Body of pancreas (tissue), 4 donors: ENCODE measurements around the gene CDK4. TPM values are rescaled to one million over a fixed set of nuclear protein-coding genes. Genes with fewer than 3 reads are reported as not detected.
A peak's percentile ranks its signal among the peaks of the same experiment; 100 is the strongest.

ENCODE experiments used
- ATAC-seq: fragments of 150-250 bp; one replicate; pipeline ENCODE4 v1.9.1; 2016
- DNase-seq, 4 donors: peaks; one replicate each; pipeline ENCODE4 v3.0.0-alpha.2; 2019
- H3K27ac ChIP-seq, 4 donors: fragments of 200-600 bp; sonication (generic); 1 replicate in 3 of 4; 2 replicates in 1 of 4; pipeline versions ENCODE4 v1.5.1 to v1.6.1; 2016 to 2019; ENCODE audit warnings: mild to moderate bottlenecking in 1 of 4, mixed read lengths in 1 of 4, moderate library complexity in 1 of 4
- H3K27me3 ChIP-seq, 2 donors: fragments of 200-600 bp; sonication (generic); one replicate each; pipeline ENCODE4 v1.6.0; 2016; ENCODE audit warnings: mild to moderate bottlenecking in 1 of 2
- H3K36me3 ChIP-seq, 2 donors: fragments of 200-600 bp; sonication (generic); replicated peaks in 1 of 2; 2 replicates each; pipeline ENCODE4 v1.5.1; 2016; ENCODE audit warnings: low read depth in 2 of 2; ENCODE audit not compliant: insufficient read depth in 1 of 2
- H3K4me1 ChIP-seq: fragments of 200-600 bp; sonication (generic); one replicate; pipeline ENCODE4 v1.6.0; 2016
- H3K4me3 ChIP-seq, 2 donors: fragments of 200-600 bp; sonication (generic); 1 replicate in 1 of 2; 2 replicates in 1 of 2; pipeline ENCODE4 v1.5.1; 2016 to 2019
- H3K9me3 ChIP-seq, 3 donors: fragments of 200-600 bp; sonication (generic); 1 replicate in 2 of 3; 2 replicates in 1 of 3; pipeline ENCODE4 v1.5.1; 2016
- CTCF ChIP-seq, 7 experiments: fragments of 450-650 bp in 4 of 7; fragments of 200-600 bp in 3 of 7; sonication (generic) in 3 of 7; IDR thresholded peaks; one replicate each; pipeline ENCODE4 v1.5.1; 2016 to 2019; ENCODE audit warnings: antibody characterized with exemption in 7 of 7
- POLR2A ChIP-seq, 3 donors: fragments of 450-650 bp; IDR thresholded peaks; one replicate each; pipeline ENCODE4 v1.6.1; 2016; ENCODE audit warnings: antibody characterized with exemption in 3 of 3, mild to moderate bottlenecking in 2 of 3
- WGBS, 2 donors: methylation state at CpG; one replicate each; pipeline ENCODE4 v1.1.5; 2017; 5-methylcytosine and 5-hydroxymethylcytosine counted together
- intact Hi-C: fragments of 100-400 bp; cut with DNase I; formaldehyde crosslinking; loops from one replicate; pipeline ENCODE4 v1.15.1; 2023
- total RNA-seq, 2 donors: library from RNA; depleted of rRNA; stranded (reverse); fragments of >200 nt; gene quantifications; one replicate each; pipeline ENCODE4 v1.1.0, GENCODE V29; 2016

The CDK4 gene
- 10 to 100 TPM; 27.0 to 81.2 TPM for total RNA-seq

GRCh38 chr12:57751788-57752667 is at the start of gene CDK4:
CDK4 (minus strand) TSS chr12:57752310; CDS start chr12:57751717, 593 bp downstream.
- Histone ChIP-seq H3K27me3 (no peaks in the 10 kb centered on the region), H3K4me3 (peak within 1 kb of the TSS; percentile 27 to 28), H3K27ac (peak within 1 kb of the TSS; percentile 66 to 90 (median 80)), H3K4me1 (peaks cover 38% of the 10 kb centered on the region), H3K36me3 (peaks cover 0 to 4% of the 10 kb centered on the region in 2 donors), H3K9me3 (no peaks in the 10 kb centered on the region)
- 0 to 1% methylated on average over 33 to 57 of the region's 58 CpGs for WGBS, 2 donors
- peak in 2 of 7 experiments; percentile 10 to 25 for TF ChIP-seq CTCF (IDR thresholded peaks at IDR 0.05)
- TF ChIP-seq POLR2A (IDR thresholded peaks at IDR 0.05) = peak; percentile 82 to 92 (median 91)
- ATAC-seq (peak; percentile 85), DNase-seq (peak; percentile 100)
- intact Hi-C loops = no loop called here

- intact Hi-C loops = no loop called here
- ATAC-seq = no peak
- Histone ChIP-seq H3K27me3 (no peaks in the 10 kb centered on the region), H3K4me3 (no peak overlapping the region), H3K4me1 (peaks cover 3% of the 10 kb centered on the region), H3K9me3 (no peaks in the 10 kb centered on the region), H3K27ac (no peak overlapping the region), H3K36me3 (peaks cover 0 to 24% of the 10 kb centered on the region in 2 donors)
- WGBS, 2 donors = 93 to 94% methylated on average over 3 of the region's 3 CpGs
- TF ChIP-seq POLR2A (IDR thresholded peaks at IDR 0.05) = no peak
- TF ChIP-seq CTCF (IDR thresholded peaks at IDR 0.05) = no peak
- no peak for DNase-seq
Measured at GRCh38 chr12:57800965-57801364, 48.9 kb upstream of the CDK4 start.

GRCh38 chr12:57797933-57798332 is 45.8 kb upstream of the CDK4 start:
- intact Hi-C loops = no loop called here

GRCh38 chr12:57796996-57797395 is 44.9 kb upstream of the CDK4 start:
- DNase-seq (no peak), ATAC-seq (no peak)
- H3K9me3 ChIP-seq = no peaks in the 10 kb centered on the region
- no peak for TF ChIP-seq POLR2A (IDR thresholded peaks at IDR 0.05)
- no peak for TF ChIP-seq CTCF (IDR thresholded peaks at IDR 0.05)
- H3K4me1 ChIP-seq = no peaks in the 10 kb centered on the region
- H3K27me3 ChIP-seq = no peaks in the 10 kb centered on the region
- no peak overlapping the region for H3K4me3 ChIP-seq
- intact Hi-C loops = no loop called here
- H3K27ac ChIP-seq = no peak overlapping the region
- H3K36me3 ChIP-seq = peaks cover 3 to 35% of the 10 kb centered on the region in 2 donors
- WGBS, 2 donors = 93 to 94% methylated on average over 1 of the region's 1 CpG

More at GRCh38 chr12:57797933-57798332, 45.8 kb upstream of the CDK4 start:
- DNase-seq (no peak), ATAC-seq (no peak)
- Histone ChIP-seq H3K4me1 (no peaks in the 10 kb centered on the region), H3K9me3 (no peaks in the 10 kb centered on the region), H3K4me3 (no peak overlapping the region), H3K27me3 (no peaks in the 10 kb centered on the region), H3K36me3 (peaks cover 3 to 37% of the 10 kb centered on the region in 2 donors), H3K27ac (no peak overlapping the region)
- WGBS, 2 donors = 68 to 76% methylated on average over 1 of the region's 1 CpG
- TF ChIP-seq CTCF (IDR thresholded peaks at IDR 0.05) = no peak
- TF ChIP-seq POLR2A (IDR thresholded peaks at IDR 0.05) = no peak
